ENCODE data around the gene EHD2.
A peak's percentile ranks its signal among the peaks of the same experiment; 100 is the strongest.
"Not testable (repeated sequence)": the region's sequence is repeated elsewhere in the genome, so short reads cannot be mapped to it uniquely, and the experiment has no call there.

EHD2 gene

DNA sequence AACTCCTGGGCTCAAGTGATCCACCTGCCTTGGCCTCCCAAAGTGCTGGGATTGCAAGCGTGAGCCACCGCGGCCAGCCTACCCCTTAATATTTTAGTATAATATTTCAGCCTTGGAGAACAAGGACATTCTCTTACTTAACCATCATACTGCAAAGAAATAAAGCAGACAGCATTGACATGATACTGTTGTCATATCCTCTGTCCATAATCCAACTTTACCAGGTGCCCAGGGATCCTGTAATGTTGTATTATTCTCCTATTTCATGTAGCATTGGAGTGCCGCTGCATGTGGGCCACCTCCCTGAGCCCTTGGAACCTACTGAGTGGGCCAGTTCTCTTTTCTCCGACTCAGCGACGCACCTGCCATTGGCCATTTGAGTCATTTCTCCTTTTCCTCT, 21.4 kb upstream of the EHD2 start:
- no peak for DNase-seq

DNA sequence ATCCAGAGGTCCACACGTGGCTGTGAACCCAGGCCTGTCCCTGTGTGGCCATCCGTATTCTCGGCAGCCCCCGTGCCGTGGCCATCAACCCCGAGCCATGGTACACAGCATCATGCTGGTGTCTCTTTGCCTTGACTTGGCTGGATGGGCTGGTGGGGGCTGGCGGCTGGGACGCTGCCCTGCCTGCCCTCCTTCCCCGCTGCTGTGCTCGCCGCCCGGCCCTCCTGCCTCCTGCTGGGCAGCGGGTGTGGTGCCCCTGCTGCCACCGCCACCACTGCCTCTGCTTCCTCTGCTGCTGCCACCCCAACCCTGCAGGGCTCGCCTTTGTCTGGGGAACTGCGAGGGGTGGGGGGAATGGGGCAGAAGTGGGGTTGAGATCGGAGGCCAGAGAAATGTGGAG, 19.7 kb upstream of the EHD2 start:
- no peak for DNase-seq

DNA sequence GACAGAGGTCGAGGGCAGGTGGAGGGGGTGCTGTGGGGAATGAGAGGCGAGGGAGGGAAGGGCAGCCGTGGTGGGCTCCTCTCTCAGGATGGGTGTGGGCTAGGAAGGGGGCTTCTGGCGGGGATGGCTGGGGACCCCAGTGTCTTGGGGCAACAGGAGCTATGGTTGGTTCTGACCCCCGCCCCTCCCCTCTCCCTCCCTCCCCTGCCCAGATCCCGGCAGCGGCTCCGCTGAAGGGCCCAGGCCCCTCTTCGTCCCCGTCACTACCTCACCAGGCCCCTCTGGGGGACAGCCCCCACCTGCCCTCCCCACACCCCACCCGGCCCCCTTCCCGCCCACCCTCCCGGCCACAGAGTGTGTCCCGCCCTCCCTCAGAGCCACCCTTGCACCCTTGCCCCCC, 19.3 kb upstream of the EHD2 start:
- no peak for DNase-seq

DNA sequence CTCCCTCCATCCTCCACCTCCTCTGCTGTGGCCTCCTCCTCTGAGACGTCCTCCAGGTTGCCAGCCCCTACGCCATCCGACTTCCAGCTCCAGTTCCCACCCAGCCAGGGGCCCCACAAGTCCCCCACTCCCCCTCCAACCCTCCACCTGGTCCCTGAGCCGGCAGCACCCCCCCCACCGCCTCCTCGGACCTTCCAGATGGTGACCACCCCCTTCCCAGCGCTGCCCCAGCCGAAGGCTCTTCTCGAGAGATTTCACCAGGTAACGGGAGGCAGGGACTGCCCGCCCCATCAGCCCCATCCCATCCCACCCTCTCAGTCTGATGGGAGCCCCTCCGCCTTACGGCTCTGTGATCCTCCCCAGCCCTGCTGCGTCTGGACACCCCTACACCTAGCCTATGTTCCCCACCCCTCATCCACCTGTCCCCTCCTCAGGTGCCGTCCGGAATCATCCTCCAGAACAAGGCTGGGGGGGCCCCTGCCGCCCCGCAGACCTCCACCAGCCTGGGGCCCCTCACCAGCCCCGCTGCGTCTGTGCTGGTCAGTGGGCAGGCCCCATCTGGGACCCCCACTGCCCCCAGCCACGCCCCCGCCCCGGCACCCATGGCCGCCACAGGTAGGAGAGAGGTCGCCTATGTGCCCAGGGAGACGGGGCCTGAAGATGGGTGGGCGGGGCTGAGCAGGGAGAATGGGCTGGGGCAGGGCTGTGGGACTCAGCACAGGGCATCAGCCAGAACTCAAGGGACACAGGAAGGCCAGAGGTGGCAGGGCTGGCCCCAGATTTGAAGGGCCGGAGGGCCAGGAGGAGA, 18.6 kb upstream of the EHD2 start:
- DNase-seq: no peak

DNA sequence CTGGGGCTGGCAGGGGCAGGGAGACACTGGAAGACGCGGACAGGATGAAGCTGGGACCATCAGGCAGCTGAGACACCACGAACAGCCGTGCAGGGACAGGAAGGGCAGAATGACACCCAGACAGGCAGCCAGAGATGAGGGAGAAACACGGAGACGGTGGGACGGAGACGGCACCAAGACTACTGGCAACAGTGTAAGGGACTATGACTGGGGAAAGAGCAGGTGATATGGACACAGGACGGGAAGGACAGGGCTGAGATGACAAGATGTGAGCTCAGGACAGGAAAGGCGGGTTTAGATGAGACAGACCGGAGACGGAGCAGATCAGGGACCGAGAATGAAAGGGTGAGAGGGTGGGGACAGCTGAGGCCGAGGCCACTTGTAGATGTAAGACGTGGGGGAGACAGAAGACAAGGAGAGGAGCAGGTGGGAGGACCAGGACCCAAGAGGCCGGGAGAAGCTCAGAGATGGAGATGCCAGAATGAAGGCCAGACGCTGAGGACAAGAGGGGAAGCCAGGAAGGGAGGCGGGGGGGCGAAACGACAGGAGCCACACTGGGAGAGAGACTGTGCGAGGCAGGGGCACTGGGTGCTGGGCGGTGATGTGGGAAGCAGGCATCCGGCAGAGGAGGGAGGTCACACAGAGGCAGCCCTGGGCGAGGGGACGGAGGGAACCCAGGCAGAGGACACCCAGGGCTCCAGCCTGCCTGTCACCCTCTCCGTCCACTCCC, 17.5 kb upstream of the EHD2 start:
- no peak for DNase-seq

DNA sequence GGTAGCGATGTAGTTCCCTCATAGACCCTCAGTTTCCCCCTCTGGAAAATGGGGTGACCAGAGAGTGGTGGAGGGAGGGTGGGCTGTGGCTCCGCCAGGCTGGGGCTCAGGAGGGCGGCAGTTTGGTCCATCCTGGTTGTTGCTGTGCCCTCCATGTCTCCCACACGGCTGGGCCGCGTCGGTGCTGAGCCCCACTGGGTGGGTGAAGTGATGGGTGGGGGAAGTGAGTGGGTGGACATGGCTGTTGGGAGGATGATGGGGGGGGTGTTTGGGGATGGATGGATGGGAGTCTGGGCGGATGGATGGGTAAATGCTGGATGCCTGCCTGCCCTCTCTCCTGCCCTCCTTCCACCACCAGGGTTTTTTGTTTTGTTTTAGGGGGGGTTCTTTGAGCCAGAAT, 16.6 kb upstream of the EHD2 start:
- no peak for DNase-seq

DNA sequence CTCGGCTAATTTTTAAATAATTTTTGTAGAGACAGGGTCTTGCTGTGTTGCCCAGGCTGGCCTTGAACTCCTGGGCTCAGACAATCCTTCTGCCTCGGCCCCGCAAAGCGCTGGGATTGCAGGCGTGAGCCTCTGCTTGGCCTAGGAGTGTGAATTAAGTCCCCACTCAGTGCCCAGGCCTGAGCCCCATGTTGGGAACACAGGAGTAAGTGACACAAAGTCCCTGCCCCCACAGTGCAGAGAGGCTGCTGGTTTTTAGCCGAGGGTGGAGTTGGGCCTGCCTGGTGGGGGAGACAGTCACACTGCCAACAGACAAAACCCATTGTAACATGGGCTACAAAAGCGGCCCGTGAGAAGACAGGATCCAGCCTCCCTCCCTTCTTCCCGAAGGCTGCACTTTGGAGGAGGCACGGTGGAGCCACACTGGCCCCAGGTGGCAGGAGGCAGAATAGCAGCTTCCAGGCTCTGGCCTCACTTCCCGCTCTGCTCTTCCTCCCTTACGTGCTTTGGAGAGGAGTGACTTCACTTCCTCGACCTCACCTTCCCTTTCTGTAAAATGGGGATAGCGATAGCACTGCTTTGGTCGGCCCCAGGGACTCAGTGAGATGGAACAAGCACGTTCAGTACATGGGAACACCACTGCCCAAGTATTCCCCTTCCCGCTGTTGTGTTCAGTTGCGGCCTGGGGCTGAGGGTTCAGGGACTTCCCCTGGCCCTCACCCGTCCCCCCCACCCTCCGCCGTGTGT, 15.2 kb upstream of the EHD2 start:
- DNase-seq: peak; percentile 51 to 67

DNA sequence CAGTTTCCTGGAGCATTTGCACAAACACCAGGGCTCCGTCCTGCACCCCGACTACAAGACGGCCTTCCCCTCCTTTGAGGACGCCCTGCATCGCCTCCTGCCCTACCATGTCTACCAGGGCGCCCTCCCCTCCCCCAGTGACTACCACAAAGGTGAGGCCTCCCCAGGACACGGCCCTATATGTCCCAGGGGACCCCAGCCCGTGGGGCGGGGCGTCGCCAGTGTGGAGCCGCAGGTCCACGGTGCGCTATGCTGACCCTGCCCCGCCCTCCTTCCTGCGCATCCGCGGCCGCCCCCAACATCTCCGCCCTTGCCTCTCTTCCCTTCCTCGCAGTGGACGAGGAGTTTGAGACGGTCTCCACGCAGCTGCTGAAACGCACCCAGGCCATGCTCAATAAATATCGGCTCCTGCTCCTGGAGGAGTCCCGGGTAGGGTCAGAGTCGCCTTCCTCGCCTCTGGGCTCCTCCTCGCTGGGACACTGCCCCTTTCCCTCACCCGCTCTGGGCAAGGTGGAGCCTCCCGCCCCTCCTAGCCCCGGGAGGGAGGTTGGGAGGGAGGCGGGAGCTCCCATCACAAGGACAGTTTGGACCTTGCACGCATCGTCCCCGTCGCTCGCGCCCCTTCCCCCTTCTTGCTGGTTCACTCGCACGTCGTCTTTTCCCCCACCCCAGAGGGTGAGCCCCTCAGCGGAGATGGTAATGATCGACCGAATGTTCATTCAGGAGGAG, 14.4 kb upstream of the EHD2 start:
- no peak for DNase-seq

DNA sequence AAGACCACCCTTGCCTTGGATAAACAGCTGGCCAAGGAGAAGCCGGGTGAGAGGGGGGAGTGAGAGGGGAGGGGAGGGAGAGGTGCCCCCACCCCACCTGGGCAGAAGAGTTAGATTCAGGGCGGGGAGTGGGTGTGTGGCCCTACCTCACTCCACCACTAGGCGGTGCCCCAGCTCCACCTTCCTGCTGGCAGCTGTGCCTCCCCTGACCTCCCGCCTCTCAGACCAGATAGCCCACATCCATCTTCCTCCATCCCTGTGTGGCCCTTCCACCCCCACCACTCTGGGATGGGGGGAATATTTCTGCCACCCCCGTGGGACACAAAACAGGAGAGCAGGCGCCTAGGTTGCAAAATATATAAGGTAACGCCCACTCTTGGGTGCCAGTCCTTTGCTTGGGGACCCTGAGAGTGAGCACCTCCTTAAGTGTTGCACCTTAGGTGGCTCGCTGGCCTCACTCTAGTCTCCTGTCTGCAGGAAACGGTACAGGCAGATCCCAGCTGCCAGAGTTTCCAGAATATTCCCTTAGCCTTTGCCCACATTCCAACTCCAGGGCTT, 13.8 kb upstream of the EHD2 start:
- DNase-seq: peak; percentile 3 to 25

DNA sequence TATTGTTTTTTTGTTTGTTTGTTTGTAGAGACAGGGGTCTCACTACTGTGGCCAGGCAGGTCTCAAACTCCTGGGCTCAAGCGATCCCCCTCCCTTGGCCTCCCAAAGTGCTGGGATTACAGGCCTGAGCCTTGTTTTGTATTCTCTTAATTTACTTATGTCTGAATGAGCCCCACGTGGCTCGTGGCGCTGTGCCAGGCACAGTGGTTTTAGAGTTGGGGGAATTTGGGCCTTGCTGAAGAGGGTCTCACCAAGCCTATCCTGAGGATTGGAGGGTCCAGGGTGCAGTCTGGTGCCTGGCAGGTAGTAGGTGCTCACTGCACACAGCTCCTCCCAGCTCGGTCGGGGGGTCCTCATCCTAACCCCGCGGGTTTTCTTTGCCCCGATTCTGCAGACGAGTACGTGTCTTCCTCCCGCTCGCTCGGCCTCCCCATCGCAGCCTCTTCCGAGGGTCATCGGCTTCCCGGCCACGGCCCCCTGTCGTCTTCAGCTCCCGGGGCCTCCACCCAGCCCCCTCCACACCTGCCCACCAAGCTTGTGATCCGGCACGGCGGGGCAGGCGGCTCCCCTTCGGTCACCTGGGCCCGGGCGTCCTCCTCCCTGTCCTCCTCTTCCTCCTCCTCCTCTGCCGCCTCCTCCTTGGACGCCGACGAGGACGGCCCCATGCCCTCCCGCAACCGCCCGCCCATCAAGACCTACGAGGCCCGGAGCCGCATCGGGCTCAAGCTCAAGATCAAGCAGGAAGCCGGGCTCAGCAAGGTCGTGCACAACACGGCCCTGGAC, 12.1 kb upstream of the EHD2 start:
- DNase-seq: no peak

DNA sequence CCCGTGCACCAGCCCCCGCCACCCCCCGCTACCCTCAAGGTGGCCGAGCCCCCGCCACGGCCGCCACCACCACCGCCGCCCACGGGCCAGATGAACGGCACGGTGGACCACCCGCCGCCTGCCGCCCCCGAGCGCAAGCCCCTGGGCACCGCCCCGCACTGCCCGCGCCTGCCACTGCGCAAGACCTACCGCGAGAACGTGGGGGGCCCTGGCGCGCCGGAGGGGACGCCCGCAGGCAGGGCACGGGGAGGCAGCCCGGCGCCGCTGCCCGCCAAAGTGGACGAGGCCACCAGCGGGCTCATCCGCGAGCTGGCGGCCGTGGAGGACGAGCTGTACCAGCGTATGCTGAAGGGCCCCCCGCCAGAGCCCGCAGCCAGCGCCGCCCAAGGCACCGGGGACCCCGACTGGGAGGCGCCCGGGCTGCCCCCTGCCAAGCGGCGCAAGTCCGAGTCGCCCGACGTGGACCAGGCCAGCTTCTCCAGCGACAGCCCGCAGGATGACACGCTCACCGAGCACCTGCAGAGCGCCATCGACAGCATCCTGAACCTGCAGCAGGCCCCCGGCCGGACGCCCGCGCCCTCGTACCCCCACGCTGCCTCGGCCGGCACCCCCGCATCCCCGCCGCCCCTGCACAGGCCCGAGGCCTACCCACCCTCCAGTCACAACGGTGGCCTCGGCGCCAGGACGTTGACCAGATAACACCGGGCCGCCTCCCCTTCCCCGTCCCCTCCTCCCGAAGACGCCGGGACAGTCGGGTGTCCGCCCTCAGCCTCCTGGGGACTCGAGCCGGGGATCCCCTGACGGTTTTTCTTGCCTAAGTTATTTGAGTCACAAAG, 11.3 kb upstream of the EHD2 start:
- no peak for DNase-seq

DNA sequence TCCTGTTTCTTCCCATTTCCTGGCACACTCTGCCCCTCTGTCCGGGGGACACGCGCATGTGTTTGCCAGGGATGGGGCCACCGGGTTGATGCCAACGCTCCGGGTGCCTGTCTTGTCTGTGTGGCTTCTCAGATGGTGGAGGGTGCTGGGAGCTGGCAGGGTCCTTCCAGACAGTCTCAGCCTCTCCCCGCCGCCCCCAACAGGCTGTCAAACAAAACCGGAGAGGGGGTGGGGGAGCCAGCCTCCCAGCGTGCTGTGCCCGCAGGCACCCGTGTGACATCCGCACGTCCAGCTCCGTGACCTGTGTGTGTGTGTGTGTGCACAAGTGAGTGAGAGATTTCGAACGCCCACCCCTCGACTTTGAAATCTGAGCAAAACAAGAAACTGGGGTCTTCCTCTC, 10.6 kb upstream of the EHD2 start:
- no peak for DNase-seq

DNA sequence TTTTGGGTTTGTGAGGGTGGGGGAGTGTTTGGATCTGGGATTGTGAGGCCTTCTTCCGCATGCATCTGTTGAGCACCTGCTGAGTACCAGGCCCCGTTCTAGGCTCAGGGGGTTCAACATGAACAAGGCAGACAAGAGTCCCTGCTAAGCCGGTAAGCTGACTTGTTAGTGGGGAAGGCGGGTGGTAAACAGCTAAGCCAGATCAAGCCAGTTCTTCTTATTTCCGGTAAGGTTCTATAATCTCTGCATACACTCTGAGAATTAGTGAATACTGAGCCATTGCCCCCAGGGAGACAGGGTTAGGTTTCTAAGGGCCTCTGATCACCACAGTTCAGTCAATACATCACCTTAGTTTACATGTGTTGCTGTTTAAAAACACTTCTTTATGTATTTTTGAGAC, 9.9 kb upstream of the EHD2 start:
- DNase-seq: no peak

DNA sequence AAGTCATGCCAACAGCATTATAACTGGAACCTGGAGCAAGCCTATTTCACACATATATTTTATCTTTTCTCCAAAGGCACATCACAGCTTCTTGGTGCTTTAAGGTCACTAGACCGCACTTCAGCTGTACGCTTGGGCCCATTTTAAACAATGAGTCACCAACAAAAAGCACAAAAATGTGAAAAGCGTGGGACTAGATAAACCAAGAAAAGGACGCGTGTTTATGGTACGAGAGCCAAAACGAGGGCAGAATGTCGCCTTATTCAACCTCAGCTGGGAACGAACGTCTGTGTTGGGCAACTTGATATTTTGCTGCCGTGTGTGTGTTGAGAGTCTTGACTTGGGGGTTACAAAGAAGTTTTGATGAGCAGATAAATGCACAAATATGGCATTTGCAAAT, 9.2 kb upstream of the EHD2 start:
- DNase-seq: no peak

DNA sequence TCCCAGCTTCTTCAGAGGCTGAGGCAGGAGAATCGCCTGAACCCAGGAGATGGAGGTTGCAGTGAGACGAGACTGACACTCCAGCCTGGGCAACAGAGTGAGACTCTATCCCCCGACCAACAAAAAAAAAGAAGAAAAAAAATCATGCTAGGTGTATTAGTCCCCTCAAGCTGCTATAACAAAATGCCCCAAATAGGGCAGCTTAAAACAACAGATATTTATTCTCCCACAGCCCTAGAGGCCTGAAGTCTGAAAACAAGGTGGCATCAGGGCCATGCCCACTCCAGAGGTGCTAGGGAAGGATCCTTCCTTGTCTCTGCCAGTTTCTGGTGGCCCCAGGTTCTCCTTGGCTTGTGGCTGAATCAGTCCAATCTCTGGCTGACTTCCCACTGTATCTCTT, 8.6 kb upstream of the EHD2 start:
- no peak for DNase-seq

DNA sequence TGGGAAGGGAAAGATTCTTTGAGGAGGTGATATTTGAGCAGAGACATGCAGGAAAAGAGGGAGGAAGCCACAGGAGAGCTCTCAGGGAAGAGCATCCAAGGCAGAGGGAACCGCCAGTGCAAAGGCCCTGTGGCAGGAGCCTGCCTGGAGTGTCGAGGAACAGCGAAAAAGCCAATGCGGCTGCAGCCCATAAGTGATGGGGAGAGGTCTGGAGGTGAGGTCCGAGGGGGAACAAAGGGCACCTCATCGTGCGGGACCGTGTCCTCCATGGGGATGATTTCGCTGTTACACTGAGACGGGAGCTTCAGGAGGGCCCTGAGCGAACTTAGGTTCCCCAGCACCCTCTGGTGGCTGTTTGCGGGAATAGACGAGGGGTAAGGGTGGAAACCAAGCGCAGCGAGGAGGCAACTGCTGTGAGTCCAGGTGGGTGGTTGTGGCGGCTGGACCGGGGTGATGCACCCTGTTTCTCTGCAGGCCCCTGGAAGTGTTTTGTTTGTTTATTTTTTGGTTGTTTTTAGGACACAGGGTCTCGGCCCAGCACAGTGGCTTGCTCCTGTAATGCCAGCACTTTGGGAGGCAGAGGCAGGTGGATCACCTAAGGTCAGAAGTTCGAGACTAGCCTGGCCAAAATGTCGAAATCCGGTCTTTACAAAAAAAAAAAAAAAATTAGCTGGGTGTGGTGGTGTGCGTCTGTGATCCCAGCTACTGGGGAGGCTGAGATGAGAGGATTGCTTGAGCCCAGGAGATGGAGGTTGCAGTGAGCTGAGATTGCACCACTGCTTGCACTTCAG, 5.9 kb upstream of the EHD2 start:
- peak; percentile 73 to 75 for DNase-seq

DNA sequence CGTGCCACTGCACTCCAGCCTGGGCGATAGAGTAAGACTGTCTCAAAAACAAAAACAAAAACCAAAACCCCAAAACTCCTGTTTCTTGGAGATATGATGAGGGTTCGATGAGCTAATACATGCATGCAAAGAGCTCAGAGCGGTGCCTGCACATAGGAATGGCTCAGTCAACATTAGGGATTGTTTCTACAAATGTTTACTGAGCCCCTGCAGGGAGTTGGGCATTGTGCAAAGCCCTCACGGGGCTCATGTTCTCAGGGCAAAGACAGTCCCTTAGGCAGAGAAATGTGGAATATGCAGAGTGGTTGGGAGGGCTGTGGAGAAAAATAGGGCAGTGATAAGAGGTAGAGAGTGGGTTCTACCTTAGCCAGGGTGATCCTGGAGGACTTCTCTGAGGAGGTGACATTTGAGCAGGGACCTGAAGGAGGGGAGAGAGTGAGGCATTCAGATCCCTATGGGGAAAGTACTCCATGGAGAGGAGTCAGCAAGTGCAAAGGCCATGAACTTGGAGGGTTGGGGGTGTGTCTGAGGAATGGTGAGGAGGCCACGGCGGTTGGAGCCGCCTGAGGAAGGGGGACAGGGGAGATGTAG, 1.5 kb upstream of the EHD2 start:
- DNase-seq: no peak

DNA sequence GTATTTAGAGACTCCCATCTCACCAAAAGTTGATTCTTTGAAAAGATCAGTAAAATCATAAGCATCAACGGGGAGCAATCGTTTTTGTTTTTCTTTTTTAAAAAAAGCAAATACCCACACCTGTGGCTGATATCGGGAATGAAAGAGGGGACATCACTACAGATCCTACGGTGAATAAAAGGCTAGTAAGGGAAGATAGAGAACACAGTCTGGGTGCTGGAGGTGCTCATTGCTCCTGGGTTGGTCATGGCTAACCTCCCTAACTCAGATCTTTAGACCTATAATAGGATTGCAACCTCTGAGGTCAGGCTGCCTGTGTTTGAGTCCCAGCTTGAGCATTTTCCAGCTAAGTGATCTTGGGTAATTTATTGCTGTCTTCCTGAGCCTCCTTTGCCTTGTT, 1.1 kb downstream of the EHD2 start:
- no peak for DNase-seq

DNA sequence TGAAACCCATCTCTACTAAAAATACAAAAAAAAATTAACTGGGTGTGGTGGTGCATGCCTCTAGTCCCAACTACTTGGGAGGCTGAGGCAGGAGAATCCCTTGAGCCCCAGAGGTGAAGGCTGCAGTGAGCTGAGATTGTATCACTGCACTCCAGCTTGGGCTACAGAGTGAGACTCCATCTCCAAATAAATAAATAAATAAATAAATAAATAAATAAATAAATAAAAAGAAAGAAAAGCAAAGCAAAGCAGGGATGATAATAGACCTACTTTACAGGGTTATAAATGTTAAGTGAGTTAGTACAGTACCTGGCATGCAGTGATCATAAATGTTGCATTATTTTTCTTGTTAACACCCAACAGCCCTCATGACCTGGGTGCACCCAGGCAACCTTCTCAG, 1.6 kb downstream of the EHD2 start:
- DNase-seq: not testable (repeated sequence)

All from NCI-H2081 (cell line).